Measurements from ENCODE around the gene TM4SF4.

GRCh38 chr3:149449182-149449581 lies 25.3 kb upstream of the TM4SF4 start:
- TF ChIP-seq CTCF (IDR thresholded peaks at IDR 0.05; ENCODE audit: low read depth, low read length, missing input control), result no peak
- no peak for TF ChIP-seq RXRA (IDR thresholded peaks at IDR 0.05)
- TF ChIP-seq REST (IDR thresholded peaks at IDR 0.05), result no peak

All from liver (tissue), 3 donors.